ENCODE measurements around the gene FAM83G. TPM values are rescaled to one million over a fixed set of nuclear protein-coding genes. Genes with fewer than 3 reads are reported as not detected.

Gene FAM83G
- total RNA-seq, 3 donors from 2014 or later (not counting 1 experiment from before 2014, with no cell fraction given): 3.8 to 6.5 (median 4.3) TPM

Other genes with a start within 250 kb of the FAM83G start
- gene TVP23B, start 223.6 kb downstream of the FAM83G start, total RNA-seq: 10 to 100 TPM; 19.0 to 32.6 (median 22.7) TPM
- 10 to 100 TPM; 33.4 to 48.2 (median 33.8) TPM for gene PRPSAP2, start 146.6 kb downstream of the FAM83G start, total RNA-seq
- under 1 TPM in 1 of 3 donors, not detected in 2; 0.28 TPM for gene SLC5A10, start 52.6 kb downstream of the FAM83G start, total RNA-seq
- 10 to 100 TPM in 1 of 3 donors, 1 to 10 TPM in 2; 5.6 to 11.3 (median 7.1) TPM for gene GRAP, start 42.2 kb upstream of the FAM83G start, total RNA-seq
- gene GRAPL, start 122.8 kb upstream of the FAM83G start, total RNA-seq: 1 to 10 TPM; 2.4 to 6.5 (median 4.3) TPM
- 10 to 100 TPM in 1 of 3 donors, 1 to 10 TPM in 2; 2.0 to 13.8 (median 4.9) TPM for gene EPN2, start 232.6 kb upstream of the FAM83G start, total RNA-seq

Data from natural killer cell (primary cell).